Measurements from ENCODE around the gene GLDC. TPM values are rescaled to one million over a fixed set of nuclear protein-coding genes. Genes with fewer than 3 reads are reported as not detected.

The GLDC gene
- total and polyA plus RNA-seq, 2 donors (not counting 1 experiment from before 2014, with no cell fraction given): 0.71 to 0.86 TPM

GRCh38 chr9:6667080-6667479, 21.6 kb upstream of the GLDC start:
- Histone ChIP-seq H4K20me1 (ENCODE audit: control insufficient read depth, insufficient read depth, low read length, poor library complexity, severe bottlenecking) (no peaks in the 10 kb centered on the region), H3K79me2 (ENCODE audit: control insufficient read depth, insufficient read depth, low read length) (no peaks in the 10 kb centered on the region), H3K27ac (ENCODE audit: low read length in 2 of 2) (no peak overlapping the region), H3K4me1 (ENCODE audit: control insufficient read depth in 2 of 2, insufficient read depth in 2 of 2, low read length in 2 of 2) (no peaks in the 10 kb centered on the region), H3K4me2 (replicated peaks; ENCODE audit: low read depth, low read length, poor library complexity, severe bottlenecking) (no peak overlapping the region), H3K36me3 (replicated peaks in 1 of 2; ENCODE audit: control extremely low read depth in 1 of 2, control insufficient read depth in 1 of 2, extremely low read depth in 1 of 2, insufficient read depth in 2 of 2, low read length in 1 of 2) (no peaks in the 10 kb centered on the region), H2AFZ (ENCODE audit: insufficient read depth, low read depth, low read length, poor library complexity, severe bottlenecking) (no peak overlapping the region), H3K9ac (ENCODE audit: low read length) (no peak overlapping the region), H3K9me3 (ENCODE audit: control extremely low read depth in 1 of 3, control insufficient read depth in 2 of 3, insufficient read depth in 1 of 3, low read length in 2 of 3) (no peaks in the 10 kb centered on the region), H3K4me3 (ENCODE audit: control extremely low read depth in 1 of 5, extremely low read depth in 1 of 5, insufficient read depth in 1 of 5, low read depth in 2 of 5, low read length in 4 of 5) (no peak overlapping the region), H3K27me3 (replicated peaks in 1 of 4; ENCODE audit: control extremely low read depth in 1 of 4, control insufficient read depth in 3 of 4, insufficient read depth in 4 of 4, low read length in 3 of 4) (no peaks in the 10 kb centered on the region)
- DNase-seq (no peak), ATAC-seq (ENCODE audit: low read depth) (no peak)
- Mint-ChIP-seq H3K27me3 (no peaks in the 10 kb centered on the region), H3K4me3 (no peak overlapping the region), H3K27ac (no peak overlapping the region), H3K4me1 (peaks cover 4% of the 10 kb centered on the region), H3K9me3 (ENCODE audit: insufficient read depth) (no peaks in the 10 kb centered on the region)
- WGBS (ENCODE audit: insufficient coverage): no CpG with 5 or more reads among the region's 6 CpGs
- intact Hi-C loops (cut with micrococcal nuclease): loop anchor here (1.0 to 2.0 kb wide), 2 partner anchors 82 to 780 kb away; no protein-coding TSS in a partner anchor
- TF ChIP-seq CTCF (IDR thresholded peaks at IDR 0.05): no peak
- TF ChIP-seq EZH2 (IDR thresholded peaks at IDR 0.05; ENCODE audit: borderline replicate concordance, insufficient read depth, low read depth, low read length, poor library complexity, severe bottlenecking): no peak
- POLR2A ChIA-PET: no interaction called here
- CTCF ChIA-PET: interaction anchor here (0.7 to 2.9 kb wide), 21 partner anchors 10 to 611 kb away, joined by 3 to 28 read pairs (median 5); partner anchors contain the start of gene GLDC

GRCh38 chr9:6665628-6666027, 20.1 kb upstream of the GLDC start:
- CTCF ChIA-PET: interaction anchor here (0.8 to 2.9 kb wide), 3 partner anchors 8 to 78 kb away, joined by 3 to 11 read pairs (median 3); no protein-coding TSS in a partner anchor
- H3K27ac ChIP-seq (ENCODE audit: low read length in 2 of 2): no peak overlapping the region
- H3K27me3 ChIP-seq (replicated peaks in 1 of 4; ENCODE audit: control extremely low read depth in 1 of 4, control insufficient read depth in 3 of 4, insufficient read depth in 4 of 4, low read length in 3 of 4): no peaks in the 10 kb centered on the region
- H3K9me3 ChIP-seq (ENCODE audit: control extremely low read depth in 1 of 3, control insufficient read depth in 2 of 3, insufficient read depth in 1 of 3, low read length in 2 of 3): no peaks in the 10 kb centered on the region
- no peaks in the 10 kb centered on the region for H3K36me3 ChIP-seq (replicated peaks in 1 of 2; ENCODE audit: control extremely low read depth in 1 of 2, control insufficient read depth in 1 of 2, extremely low read depth in 1 of 2, insufficient read depth in 2 of 2, low read length in 1 of 2)
- POLR2A ChIA-PET: no interaction called here
- no peaks in the 10 kb centered on the region for H3K79me2 ChIP-seq (ENCODE audit: control insufficient read depth, insufficient read depth, low read length)
- no peaks in the 10 kb centered on the region for H3K9me3 Mint-ChIP-seq (ENCODE audit: insufficient read depth)
- no peaks in the 10 kb centered on the region for H3K4me1 ChIP-seq (ENCODE audit: control insufficient read depth in 2 of 2, insufficient read depth in 2 of 2, low read length in 2 of 2)
- no peaks in the 10 kb centered on the region for H4K20me1 ChIP-seq (ENCODE audit: control insufficient read depth, insufficient read depth, low read length, poor library complexity, severe bottlenecking)
- 100% methylated on average over 1 of the region's 1 CpG for WGBS (ENCODE audit: insufficient coverage)
- H2AFZ ChIP-seq (ENCODE audit: insufficient read depth, low read depth, low read length, poor library complexity, severe bottlenecking): no peak overlapping the region
- no peak overlapping the region for H3K27ac Mint-ChIP-seq
- no peak overlapping the region for H3K4me3 Mint-ChIP-seq
- ATAC-seq (ENCODE audit: low read depth) (no peak), DNase-seq (no peak)
- intact Hi-C loops (cut with micrococcal nuclease): loop anchor here (2.0 kb wide), 1 partner anchor 779 kb away; no protein-coding TSS in a partner anchor
- H3K4me2 ChIP-seq (replicated peaks; ENCODE audit: low read depth, low read length, poor library complexity, severe bottlenecking): no peak overlapping the region
- no peaks in the 10 kb centered on the region for H3K27me3 Mint-ChIP-seq
- peaks cover 4% of the 10 kb centered on the region for H3K4me1 Mint-ChIP-seq
- H3K9ac ChIP-seq (ENCODE audit: low read length): no peak overlapping the region
- H3K4me3 ChIP-seq (ENCODE audit: control extremely low read depth in 1 of 5, extremely low read depth in 1 of 5, insufficient read depth in 1 of 5, low read depth in 2 of 5, low read length in 4 of 5): no peak overlapping the region
- TF ChIP-seq EZH2 (IDR thresholded peaks at IDR 0.05; ENCODE audit: borderline replicate concordance, insufficient read depth, low read depth, low read length, poor library complexity, severe bottlenecking): no peak
- TF ChIP-seq CTCF (IDR thresholded peaks at IDR 0.05): no peak

Data from B cell (primary cell).